Measurements from ENCODE around the gene AGR2.

GRCh38 chr7:16745645-16746044, 59.2 kb downstream of the AGR2 start:
- TF ChIP-seq EZH2 (IDR thresholded peaks at IDR 0.05) (no peak), POLR2A (IDR thresholded peaks at IDR 0.05; ENCODE audit: borderline replicate concordance, extremely low read depth, insufficient read depth, insufficient read length) (no peak), YY1 (IDR thresholded peaks at IDR 0.05; ENCODE audit: extremely low read depth, insufficient replicate concordance, low read depth, low read length) (no peak), CTCF (IDR thresholded peaks at IDR 0.05 in 2 of 3, conservative IDR thresholded peaks at IDR 0.05 in 1 of 3; ENCODE audit: borderline replicate concordance in 1 of 3, insufficient read depth in 1 of 3, low read depth in 2 of 3, low read length in 2 of 3) (no peak), CEBPB (IDR thresholded peaks at IDR 0.05; ENCODE audit: low read depth) (no peak), POLR2AphosphoS5 (IDR thresholded peaks at IDR 0.05; ENCODE audit: low read depth, low read length) (no peak), ATF3 (IDR thresholded peaks at IDR 0.05) (no peak)
